ENCODE results near the gene VAC14.
A peak's percentile ranks its signal among the peaks of the same experiment; 100 is the strongest.

The VAC14 gene

DNA sequence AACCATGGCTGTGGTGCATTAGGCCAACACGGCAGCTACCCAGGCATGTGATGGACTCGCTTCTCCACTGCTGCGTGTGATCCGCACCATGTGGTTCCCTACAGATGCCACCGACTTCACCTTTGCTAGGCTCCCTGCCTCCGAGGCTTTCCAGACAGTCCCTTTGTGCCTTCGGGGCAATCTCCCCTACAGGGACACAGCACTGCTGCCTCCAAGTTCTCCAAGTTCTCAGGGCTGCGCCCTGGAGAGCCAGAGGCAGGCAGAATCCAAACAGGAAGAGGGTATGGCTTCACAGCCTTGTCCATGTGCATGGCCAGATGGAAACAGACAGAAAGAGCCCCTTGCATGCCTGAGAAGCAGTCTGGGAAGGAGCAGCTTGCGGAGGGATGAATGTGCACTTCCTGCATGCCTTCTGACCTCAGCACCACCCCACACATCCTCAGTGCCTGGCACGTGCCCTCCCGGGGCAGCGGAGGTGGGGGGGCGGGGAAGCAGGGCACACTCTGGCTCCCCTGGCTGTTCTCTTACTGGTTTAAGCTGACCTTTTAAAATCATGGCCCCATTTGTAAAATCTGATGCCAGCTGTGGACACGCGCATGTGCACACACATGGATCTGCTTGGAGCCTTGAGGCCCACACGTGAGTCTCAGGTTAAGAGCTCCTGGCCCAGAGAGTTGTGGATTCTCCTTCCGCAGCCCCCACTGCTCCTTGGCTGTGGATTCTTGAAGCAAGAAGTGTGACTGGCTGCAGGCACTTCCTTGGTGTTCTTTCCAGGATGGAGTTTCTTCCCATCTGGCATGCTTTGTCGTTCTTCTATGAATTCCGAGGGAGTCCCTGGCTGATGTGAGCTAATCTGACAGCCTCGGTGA, 59.8 kb downstream of the VAC14 start:
- DNase-seq = no peak

DNA sequence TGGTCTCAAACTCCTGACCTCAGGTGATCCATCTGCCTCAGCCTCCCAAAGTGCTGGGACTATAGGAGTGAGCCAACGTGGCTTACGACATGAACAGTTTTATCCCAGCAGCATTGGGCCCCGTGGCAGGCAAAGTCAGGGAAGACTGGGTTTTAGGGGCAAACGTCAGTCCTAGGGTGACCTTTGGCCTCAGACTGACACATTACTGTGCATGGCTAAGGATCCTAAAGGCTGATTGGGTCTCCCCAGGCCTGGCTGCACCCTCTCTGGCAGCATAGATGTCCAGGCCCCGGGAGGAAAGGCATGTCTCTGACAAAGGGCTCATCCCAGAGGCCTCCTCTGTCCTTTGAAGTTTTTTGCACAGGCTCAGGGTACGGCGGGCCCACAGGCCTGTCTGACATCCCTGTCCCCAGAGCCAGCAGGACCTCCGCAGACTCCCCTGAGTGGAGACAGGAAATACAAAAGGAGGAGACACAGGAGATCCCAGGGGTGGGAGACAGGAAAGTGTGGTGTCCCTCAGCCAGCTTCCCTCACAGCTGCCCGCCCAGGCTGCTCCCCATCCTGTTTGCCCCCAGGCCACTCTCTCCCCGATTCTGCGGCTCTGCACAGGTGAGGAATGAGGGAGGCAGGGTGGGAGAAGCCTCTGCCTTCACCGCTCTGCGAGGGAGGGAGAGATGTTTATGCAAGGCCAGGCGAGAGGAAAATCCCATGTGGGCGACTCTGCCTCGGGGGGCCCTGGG, 60.6 kb downstream of the VAC14 start:
- DNase-seq = no peak

DNA sequence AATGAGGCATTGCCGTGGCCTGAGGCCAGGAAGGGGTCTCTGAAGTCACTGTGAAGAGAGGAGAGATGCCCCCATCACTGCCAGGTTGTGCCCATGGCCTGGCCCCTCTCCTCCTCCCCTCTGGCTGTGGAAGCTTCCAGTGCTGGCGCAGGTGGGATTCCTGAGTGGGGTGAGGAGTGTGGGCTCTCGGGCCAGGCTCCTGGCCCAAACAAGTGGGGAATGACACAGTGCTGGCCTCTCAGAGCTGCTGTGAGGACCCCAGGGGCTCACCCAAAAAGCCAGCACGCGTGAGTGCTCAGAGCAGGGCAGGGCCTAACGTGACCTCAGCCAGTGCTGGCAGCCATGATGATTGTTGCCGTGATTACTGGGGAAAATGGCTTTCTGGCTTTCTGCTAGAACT, 61.6 kb downstream of the VAC14 start:
- DNase-seq = no peak

DNA sequence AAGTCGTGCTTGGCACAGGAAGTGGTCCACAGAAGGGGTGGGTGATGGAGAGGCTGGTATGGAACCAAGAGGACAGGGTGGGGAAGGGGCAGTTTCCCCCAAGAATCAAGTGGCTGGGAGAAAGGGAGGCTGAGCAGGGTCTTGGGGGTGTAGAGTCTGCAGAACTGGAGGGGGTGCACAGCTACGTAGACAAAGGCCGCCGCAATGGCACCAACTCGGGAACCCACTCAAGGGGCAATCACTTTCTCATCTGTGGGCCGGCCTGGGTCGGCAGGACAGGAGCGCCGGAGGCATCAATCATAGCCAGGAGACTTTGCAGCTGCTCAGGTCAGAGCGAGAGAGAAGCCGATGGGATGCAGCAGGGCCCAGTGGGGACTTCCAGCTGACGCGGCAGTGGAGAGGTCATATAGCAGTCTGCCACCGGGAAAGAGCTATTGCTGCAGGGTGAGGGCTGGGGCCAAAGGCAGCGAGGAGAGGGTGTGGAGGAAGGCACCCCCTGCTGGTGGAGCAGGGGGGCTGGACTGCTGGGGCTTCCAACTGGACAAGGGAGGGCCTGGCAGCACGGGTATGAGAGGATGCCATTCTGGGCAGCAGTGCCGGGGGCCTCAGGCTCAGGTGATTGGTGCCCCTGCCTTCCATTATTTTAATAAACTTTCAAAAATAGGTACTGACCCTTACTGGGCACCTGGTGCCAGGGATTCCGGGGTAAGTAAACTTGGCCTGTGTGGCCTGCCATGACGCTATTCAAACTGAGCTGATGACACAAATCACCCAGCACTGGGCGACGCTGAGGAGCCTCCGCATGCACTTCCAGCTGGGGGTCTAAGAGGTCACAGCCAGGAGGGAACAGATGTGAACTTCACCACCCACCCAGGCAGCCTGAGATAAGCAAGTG, 62.6 kb downstream of the VAC14 start:
- DNase-seq = no peak

DNA sequence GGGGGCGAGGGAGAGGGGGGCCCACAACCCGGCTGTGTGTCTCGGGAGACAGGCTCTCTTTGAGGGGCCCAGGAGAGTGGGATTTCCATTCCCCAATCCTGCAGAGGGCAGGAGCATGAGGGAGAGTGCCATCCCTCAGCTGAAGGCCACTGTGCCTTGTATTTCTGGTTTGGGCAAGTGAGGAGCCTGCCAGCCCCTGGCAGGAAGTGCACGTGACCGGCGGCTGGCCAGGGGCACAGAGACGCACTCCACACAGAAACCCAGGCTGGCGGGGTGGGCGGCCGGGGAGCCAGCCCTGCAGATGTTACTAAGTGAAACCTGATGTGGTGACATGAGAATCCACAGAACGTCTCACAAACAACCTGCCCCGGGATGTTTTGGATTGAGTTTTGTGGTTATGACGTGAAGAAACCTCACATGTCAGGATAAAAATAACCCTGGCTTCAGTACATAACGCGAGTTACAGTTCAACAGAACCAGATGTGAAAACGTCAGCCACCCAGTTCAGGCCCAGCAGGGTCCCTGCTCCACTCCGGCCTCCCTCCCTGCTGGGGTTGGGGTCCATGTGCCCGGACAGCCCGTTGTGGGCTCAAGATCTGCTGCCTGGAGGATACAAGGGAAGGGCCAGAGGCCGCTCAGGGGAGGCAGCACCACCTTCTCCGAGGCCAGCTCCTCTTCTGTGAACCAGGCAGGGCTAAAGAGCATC, 63.4 kb downstream of the VAC14 start:
- DNase-seq = peak; percentile 45

DNA sequence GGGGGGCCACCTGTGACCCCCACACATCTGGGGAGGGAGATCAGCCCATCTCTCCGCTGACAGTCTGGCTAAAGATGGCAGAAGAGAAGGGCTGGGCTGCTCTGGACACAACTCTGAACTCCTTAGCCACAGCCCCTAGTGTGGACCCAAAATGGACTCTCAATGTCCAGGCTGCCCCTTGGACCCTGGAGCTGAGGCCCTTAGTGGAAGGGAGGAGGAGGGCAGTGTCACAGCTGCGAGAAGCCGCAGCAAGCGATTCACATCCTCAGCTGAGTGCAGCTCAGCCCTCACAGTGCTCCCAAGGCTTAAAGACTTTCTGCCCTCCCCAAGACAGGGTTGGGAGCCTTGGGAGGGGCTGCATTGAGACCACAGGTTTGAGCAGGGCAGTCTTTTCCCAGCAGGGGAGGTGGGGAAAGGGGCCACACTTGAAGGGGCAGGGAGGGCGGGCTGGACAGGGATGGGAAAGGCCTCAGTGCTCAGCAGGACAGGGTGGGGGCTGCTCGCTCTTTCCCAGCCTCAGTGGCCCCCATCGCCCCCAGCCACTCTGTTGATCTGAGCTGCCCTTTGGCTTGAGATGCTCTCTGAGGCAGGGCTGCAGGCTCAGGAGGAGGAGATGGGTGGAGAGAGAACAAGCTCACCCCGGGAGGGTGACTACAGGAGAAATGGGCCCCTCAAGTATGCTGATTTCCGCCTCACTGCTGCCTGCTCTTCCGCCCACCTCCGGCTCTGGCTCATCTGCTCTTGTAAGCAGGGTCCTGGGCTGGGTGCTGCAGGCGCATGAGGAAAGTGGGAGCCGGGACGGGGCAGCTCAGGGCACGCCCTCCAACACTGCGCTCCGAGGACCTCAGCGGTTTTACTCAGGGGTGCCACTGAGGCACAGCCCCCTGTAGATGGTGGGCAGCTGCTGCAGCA, 64.2 kb downstream of the VAC14 start:
- no peak for DNase-seq

DNA sequence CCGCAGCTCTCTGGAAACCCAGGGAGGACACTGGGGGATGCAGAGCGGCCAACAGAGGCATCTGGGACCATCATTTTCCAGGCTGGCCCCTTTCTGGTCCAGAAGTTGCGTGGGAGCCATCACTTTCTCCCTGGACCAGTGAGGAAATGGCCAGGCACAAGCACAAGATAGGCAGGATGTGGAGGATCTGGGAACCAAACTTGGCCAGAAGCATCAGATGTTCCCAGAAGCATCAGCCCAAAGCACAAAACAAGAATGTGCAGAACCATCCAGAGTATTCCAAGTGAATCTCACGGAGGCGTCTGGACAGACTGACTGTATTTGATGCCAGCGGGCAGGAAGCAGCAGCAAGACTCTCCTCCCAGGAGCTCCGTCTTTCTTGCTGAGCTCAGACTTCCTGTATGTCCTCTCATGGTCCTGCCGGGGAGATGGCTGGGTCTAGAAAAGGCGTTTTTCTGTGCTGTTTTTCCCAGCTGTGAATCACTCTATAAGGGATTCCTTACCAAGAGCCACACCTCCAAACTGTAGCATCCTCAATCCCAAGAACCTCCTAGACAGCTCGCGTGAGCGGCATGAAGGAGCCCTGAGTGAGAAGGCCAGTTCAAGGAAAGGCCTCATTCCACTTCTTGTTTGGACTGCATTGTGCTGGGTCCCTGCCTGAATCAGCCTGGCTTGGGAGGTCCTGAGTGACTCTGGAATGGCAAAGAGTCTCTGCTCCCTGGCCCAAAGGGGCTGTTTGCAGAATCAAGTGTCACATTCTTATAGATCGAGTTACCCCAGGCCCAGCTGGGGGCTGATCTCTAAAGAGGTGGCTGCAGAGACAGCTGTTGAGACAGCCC, 65.6 kb downstream of the VAC14 start:
- no peak for DNase-seq

DNA sequence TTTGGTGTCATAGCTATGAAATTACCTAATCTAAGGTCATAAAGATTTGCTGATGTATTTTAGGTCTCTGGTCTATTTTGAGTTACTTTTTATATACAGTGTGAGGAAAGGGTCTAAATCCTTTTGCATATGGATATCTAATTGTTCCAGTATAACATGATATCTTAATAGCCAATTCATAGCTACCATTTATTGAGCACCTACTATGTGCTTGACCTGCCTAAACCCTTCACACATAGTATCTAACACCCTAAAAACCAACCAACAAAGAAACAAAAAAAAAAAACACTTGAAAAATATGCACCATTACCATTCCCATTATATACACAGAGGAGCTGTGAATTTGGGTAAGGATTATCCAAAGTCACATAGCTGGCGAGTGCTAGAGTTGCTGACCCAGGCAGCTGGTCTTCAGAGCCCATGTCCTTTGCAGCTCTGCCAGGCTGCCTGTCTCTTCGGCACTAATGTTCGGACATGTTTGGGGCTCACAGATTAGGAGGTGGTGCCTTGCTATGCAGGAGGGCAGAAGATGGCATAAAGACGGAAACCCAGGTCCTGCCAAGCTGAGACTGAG, 66.3 kb downstream of the VAC14 start:
- no peak for DNase-seq

DNA sequence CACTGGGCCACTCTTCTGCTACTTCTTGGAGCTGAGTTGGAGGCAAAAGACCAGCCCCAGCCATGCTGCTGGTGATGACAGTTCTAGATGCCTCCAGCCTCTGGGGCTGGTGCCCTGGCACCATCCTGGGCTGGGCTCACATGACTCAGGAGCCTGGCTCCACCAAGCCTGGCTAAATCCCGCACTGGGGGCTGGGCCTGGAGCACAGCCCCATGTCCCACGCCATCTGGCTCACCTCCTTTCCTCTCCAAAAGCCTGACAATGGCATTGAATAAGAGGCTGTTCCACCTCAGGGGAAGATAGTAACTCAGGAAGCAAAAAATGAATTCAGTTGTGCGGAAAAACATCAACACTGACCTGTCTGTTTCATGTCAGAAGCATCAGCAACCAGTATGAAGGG, 70.0 kb downstream of the VAC14 start:
- no peak for DNase-seq

DNA sequence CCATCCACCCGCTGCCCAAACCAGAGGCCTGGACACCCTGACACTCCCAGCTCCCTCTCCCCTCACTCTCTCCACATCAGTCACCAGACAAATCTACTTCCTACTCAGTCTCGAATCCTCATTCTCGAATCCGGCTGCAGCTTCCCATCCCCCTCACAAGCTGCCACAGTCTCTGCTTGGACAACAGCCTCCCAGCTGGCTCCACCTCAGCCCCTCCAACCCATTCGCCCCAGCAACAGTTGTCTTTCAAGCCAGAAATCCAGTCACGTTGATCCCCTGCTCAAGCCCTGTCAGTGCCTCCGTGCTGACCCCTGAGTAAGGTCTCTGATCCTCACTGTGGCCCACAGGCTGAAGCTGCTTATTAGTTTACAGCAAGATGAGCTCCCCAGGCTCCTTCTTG, 70.9 kb downstream of the VAC14 start:
- no peak for DNase-seq

DNA sequence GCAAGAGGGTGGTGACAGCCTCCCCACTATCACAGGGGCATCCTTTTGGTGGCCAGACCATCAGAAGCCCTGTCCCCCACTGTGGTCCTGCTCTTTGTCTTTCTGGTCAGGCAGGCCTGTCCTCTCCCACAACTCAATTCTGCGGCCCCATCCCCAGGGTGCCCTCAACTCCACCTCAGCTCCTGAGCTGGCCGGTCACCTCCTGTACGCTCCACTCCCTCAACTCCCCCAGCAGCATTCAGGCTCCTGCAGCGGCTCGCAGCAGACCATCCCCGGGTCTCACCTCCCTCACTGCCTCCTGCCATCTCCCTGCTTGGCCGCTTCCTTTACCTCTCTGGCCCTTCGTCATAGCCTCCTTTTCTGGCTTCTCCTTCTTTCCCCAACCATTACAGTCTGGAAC, 71.7 kb downstream of the VAC14 start:
- no peak for DNase-seq

DNA sequence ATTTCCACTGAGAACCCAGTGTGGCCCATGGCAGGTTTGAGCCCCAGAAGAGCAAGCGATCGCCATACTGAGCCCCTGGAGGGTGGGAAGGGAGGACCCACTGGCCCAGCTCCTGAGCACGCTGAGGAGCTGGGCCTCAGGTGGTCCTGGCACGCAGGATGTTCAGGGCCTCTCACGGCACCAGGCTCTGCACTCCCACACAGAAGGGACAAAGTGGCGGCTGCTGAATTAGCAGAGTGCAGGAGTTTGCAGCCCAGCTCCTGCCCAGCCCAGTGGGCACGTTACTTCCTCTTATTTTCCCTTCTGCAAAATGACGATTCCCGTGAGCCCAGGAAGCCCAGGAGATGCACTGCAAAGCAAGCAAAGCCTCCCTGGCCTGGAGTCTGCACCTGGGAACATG, 72.8 kb downstream of the VAC14 start:
- no peak for DNase-seq

DNA sequence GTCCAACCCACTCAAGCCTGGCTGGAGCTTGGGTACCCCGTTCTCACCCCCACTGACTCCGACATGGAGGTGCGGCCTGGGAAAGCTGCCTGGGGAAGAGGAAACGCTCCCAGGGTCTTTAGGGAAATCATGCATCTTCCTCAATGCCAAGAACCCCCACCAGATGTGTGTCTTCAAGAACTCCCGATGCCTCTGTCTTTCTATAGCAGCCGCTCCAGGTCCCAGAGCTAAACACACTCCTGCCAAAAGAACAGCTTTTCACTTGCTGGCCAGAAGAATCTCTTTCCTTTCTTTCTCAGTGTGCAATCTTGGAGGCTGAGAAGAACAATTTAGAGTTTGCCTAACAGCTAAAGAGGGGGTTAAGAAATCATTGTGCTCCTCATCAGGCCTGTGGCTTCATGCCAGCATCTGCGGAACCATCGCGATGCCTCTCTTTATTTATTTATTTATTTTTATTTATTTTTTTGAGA, 74.0 kb downstream of the VAC14 start:
- DNase-seq = no peak

DNA sequence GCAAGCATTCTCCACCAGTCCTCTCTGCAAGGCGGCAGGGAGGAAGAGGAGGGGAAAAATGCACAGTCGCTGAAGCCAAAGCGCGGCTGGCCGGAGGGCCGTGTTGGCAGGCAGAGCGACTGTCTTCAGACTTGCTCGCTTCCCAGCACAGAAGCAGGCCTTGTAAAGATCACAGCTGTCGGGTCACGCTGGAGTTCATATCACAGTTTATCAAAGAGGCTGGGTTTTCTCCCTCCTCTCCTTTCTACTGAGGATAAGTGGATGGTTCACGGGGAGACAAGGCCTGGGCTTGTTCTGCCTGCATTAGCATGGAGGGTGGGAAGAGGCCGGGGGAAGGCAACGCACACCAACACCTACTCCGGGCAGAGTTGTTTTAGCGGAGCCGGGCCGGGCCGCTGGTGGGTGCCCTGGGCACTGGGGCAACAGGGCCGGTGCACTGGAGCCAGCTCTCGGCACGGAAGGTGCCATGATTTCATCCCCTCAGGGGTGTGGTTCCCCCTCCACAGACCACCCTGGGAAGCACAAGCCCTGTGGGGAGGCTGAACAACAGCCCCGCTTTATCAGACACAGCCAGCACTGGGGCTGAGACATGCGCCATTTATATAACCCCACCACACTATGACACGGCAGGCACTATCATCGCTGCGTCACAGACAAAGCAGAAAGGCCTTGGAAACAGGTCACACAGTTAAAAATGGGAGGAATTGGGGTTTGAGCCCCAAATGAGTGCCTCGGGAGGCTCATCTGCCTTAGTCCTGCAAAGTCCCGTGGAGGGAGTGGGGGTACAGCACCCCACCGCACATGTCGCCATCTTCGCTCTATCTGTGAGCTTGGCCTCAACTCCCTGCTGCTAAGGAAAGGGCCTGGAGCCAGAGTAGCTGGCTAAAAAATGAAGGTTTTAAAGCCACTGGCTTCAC, 74.8 kb downstream of the VAC14 start:
- no peak for DNase-seq

DNA sequence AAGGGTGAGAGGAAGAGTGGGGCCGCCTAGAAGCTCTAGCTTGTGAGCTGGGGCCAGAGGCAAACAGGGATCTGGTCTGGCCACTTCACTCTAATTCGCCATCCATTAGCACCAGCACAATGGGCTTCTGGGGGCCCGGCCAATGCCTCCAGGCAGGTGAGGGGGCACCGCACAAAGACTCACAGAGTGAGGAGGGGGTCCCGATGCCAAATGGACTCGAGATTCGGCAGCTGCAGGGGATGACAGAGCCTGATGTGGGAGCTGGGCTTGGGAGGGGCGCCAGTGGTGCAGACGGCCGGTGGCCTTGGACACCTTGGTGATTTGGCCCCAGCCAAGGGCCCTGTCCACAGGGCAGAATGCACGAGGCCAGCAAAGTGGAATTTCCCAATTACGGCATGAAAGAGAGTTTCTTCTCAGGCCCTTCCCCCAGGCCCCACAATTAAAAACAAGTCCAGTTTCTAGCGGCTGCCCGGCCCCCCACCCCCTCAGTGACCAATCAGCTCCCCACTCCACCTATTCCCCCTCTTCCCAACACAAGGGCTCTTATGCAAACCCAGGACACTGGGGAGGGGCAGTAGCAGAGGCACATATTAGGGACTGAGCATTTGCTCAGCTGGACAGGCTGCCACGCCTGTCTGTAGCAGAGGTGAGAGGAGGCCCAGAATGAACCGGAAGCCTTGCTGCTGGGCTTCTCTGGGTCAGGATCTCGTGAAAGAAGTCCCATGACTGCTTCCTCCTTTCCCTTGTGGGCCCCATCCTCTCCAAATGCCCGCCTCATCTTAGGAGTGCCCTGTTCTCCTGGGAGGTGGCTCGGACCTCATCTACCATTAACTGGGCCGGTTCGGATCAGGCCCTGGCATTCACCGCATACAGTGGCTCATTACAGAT, 75.7 kb downstream of the VAC14 start:
- DNase-seq = no peak

DNA sequence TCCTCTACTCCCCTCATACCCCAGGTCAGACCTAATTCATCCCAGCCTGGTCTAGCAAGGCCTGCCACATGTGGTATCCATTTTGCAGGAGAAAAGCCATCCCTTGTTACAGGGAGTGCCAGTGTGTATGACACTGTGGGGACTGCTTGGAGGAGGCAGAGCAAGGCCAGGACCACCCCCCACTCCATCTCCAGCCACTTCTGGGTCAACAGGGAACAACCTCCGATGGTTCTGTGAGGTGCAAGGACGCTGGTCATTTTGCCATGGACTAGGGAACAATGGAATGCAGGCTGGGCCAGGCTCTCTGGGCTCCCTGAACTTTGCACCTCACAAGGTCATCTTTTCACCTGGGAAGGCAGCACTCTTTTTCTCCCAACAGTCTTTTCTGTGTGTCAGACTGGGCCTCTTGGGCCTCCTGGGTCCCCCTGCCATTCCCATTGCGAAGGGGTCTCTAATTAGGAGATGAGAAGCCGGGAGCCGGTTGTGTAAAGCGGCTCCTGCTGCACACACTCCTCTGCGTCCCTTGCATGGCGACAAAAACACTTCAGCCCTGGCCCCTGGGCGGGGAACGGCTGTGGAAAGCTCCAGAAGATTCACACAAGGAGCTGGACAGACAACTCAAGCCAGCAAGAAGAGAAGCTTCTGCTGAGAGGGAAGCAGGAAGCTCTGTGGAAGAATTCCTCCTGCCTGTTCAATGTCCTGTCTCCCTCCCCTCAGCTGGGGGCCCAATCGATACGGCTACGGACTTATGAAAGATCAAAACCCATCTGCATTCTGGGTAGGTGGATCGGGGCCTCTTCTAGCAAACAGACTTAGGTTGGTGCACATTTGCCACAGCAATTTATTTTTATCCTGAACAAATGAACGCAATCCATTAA, 76.6 kb downstream of the VAC14 start:
- no peak for DNase-seq

DNA sequence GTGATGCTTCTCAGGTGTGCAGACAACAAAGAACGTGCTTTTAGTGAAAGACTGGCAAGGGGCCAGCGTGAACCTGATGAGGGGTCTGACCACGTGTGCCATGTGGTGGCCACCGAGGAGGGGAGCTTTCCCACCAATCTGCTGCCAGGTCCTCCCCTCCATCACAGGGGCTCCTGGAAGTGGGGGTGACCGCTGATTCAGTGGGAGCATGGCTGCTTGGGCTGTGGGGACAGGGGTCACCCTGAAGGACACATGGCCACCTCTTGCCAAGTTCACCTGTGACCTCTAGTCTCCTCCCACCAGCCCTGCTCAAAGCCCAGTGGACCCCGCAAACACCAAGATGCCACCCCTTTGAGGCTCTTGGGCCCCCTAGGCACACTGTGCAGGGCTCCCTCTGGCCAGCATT, 77.2 kb downstream of the VAC14 start:
- no peak for DNase-seq
